Neural crest cell (in vitro differentiated cells): ENCODE results near the gene NUDT19. TPM values are rescaled to one million over a fixed set of nuclear protein-coding genes. Genes with fewer than 3 reads are reported as not detected.
"Not testable (repeated sequence)": the region's sequence is repeated elsewhere in the genome, so short reads cannot be mapped to it uniquely, and the experiment has no call there.

ENCODE experiments used
- DNase-seq: peaks from one replicate; pipeline ENCODE4 v3.0.0; 2021; ENCODE audit warnings: low read depth, mixed read lengths, low spot score
- H3K27ac Mint-ChIP-seq: one replicate; pipeline ENCODE4 v1.8.0; 2021; ENCODE audit warnings: mild to moderate bottlenecking, mixed read lengths; ENCODE audit not compliant: unreplicated experiment
- H3K27me3 Mint-ChIP-seq: 2 replicates; pipeline ENCODE4 v1.8.0; 2021; ENCODE audit warnings: low read depth, mild to moderate bottlenecking, mixed read lengths
- H3K36me3 Mint-ChIP-seq: 2 replicates; pipeline ENCODE4 v1.8.0; 2021; ENCODE audit warnings: low read depth, mild to moderate bottlenecking, mixed read lengths
- H3K4me1 Mint-ChIP-seq: 2 replicates; pipeline ENCODE4 v1.8.0; 2021; ENCODE audit warnings: mixed read lengths
- H3K4me3 Mint-ChIP-seq: one replicate; pipeline ENCODE4 v1.8.0; 2021; ENCODE audit warnings: mild to moderate bottlenecking, mixed read lengths
- H3K9me3 Mint-ChIP-seq: 2 replicates; pipeline ENCODE4 v1.8.0; 2021; ENCODE audit warnings: mixed read lengths
- total RNA-seq: library from RNA; stranded (reverse); gene quantifications from 2 replicates; pipeline ENCODE4 v1.2.1, GENCODE V29; 2021
- TF ChIP-seq, protein P1 (sequence below): fragments of 200-600 bp; sonication (generic); conservative IDR thresholded peaks from 2 replicates; pipeline ENCODE4 v1.5.0; 2021; ENCODE audit warnings: antibody characterized with exemption, mild to moderate bottlenecking

NUDT19 gene
- total RNA-seq, 1 donor from 2014 or later, result 11.1 TPM

GRCh38 chr19:32650671-32651070, 41.0 kb upstream of the NUDT19 start:
- TF ChIP-seq, protein P1, sequence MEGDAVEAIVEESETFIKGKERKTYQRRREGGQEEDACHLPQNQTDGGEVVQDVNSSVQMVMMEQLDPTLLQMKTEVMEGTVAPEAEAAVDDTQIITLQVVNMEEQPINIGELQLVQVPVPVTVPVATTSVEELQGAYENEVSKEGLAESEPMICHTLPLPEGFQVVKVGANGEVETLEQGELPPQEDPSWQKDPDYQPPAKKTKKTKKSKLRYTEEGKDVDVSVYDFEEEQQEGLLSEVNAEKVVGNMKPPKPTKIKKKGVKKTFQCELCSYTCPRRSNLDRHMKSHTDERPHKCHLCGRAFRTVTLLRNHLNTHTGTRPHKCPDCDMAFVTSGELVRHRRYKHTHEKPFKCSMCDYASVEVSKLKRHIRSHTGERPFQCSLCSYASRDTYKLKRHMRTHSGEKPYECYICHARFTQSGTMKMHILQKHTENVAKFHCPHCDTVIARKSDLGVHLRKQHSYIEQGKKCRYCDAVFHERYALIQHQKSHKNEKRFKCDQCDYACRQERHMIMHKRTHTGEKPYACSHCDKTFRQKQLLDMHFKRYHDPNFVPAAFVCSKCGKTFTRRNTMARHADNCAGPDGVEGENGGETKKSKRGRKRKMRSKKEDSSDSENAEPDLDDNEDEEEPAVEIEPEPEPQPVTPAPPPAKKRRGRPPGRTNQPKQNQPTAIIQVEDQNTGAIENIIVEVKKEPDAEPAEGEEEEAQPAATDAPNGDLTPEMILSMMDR, result no peak
- Mint-ChIP-seq H3K27ac (no peak overlapping the region), H3K27me3 (no peaks in the 10 kb centered on the region), H3K9me3 (no peaks in the 10 kb centered on the region), H3K4me1 (peaks cover 7% of the 10 kb centered on the region), H3K4me3 (no peak overlapping the region), H3K36me3 (no peaks in the 10 kb centered on the region)
- no peak for DNase-seq

GRCh38 chr19:32651729-32652140, 39.9 kb upstream of the NUDT19 start:
- Mint-ChIP-seq H3K36me3 (no peaks in the 10 kb centered on the region), H3K4me1 (peaks cover 7% of the 10 kb centered on the region), H3K4me3 (no peak overlapping the region), H3K27me3 (no peaks in the 10 kb centered on the region), H3K27ac (no peak overlapping the region), H3K9me3 (no peaks in the 10 kb centered on the region)
- TF ChIP-seq, protein P1, result no peak
- DNase-seq, result peak; percentile 34

DNA sequence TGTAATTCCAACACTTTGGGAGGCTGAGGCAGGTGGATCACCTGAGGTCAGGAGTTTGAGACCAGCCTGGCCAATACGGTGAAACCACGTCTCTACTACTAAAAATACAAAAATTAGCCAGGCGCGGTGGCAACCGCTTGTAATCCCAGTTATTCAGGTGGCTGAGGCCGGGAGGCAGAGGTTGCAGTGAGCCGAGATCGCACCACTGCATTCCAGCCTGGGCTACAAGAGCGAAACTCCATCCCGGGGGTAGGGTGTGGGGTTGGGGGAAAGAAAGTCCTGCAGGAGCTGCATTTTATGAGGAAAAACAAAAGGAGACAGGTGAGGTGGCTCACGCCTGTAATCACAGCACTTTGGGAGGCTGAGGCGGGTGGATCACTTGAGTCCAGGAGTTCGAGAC, 39.3 kb upstream of the NUDT19 start:
- not testable (repeated sequence) for H3K36me3 Mint-ChIP-seq, H3K9me3 Mint-ChIP-seq, H3K27ac Mint-ChIP-seq, H3K4me3 Mint-ChIP-seq, H3K4me1 Mint-ChIP-seq, DNase-seq, H3K27me3 Mint-ChIP-seq

DNA sequence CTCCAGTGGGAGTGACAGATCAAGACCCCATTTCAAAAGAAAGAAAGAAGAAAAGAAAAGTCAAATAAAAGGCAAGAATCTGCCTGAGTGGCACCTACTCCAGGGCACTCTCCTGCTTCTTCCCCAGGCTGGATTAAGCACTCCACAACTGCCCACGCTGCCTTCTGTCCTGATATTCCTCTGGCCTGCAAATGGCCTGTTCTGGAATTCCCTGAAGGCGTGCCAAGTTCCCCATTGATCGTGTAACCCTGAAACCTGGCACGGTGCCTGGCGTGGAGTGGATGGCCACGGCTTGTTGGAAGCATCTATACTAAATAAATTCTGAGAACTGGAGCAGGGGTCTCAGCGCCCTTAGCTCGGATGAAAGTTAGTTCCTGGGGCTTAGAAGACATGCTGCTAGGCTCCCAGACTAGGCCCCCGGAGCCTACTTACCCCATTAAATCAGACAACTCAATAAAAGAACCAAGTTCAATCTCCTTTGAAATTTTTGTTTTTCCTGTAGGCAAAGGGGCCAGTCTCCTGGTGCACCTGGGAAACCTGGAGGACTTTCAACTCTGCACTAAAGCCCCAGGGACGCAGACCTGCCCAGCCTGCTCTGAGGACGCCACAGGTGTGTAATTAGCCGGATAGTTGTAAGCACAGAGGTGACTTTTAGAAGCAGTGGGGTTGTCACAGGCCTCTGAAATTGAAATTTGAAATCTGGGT, 38.6 kb upstream of the NUDT19 start:
- TF ChIP-seq, protein P1, result no peak
- Mint-ChIP-seq H3K9me3 (no peaks in the 10 kb centered on the region), H3K4me3 (no peak overlapping the region), H3K4me1 (peaks cover 7% of the 10 kb centered on the region), H3K27me3 (no peaks in the 10 kb centered on the region), H3K27ac (no peak overlapping the region), H3K36me3 (no peaks in the 10 kb centered on the region)
- DNase-seq, result no peak

- peaks cover 7% of the 10 kb centered on the region for H3K4me1 Mint-ChIP-seq
- TF ChIP-seq, protein P1, result no peak
- no peak for DNase-seq
- H3K4me3 Mint-ChIP-seq, result no peak overlapping the region
- no peaks in the 10 kb centered on the region for H3K36me3 Mint-ChIP-seq
- no peaks in the 10 kb centered on the region for H3K27me3 Mint-ChIP-seq
- H3K9me3 Mint-ChIP-seq, result no peaks in the 10 kb centered on the region
- no peak overlapping the region for H3K27ac Mint-ChIP-seq
Observed at GRCh38 chr19:32653599-32653915, 38.1 kb upstream of the NUDT19 start.

- H3K36me3 Mint-ChIP-seq, H3K27me3 Mint-ChIP-seq, H3K9me3 Mint-ChIP-seq, DNase-seq, H3K27ac Mint-ChIP-seq, H3K4me1 Mint-ChIP-seq, H3K4me3 Mint-ChIP-seq: not testable (repeated sequence)
Observed at GRCh38 chr19:32656379-32656778, 35.2 kb upstream of the NUDT19 start.
